Gastrocnemius medialis (tissue), 4 donors: ENCODE measurements around the gene ANGEL1. TPM values are rescaled to one million over a fixed set of nuclear protein-coding genes. Genes with fewer than 3 reads are reported as not detected.

Source experiments
- ATAC-seq, 2 donors: fragments of 150-250 bp; one replicate each; pipeline ENCODE4 v1.9.1; 2016
- DNase-seq, 2 donors: peaks; one replicate each; pipeline ENCODE4 v3.0.0-alpha.2; 2019
- H3K27ac ChIP-seq, 4 donors: fragments of 200-600 bp; sonication (generic); 1 replicate in 1 of 4; 2 replicates in 3 of 4; pipeline ENCODE4 v1.5.1; 2016 to 2018; ENCODE audit warnings: mild to moderate bottlenecking in 2 of 4, moderate library complexity in 1 of 4
- H3K27me3 ChIP-seq, 3 donors: fragments of 200-600 bp; sonication (generic) in 2 of 3; 1 replicate in 1 of 3; 2 replicates in 2 of 3; pipeline versions ENCODE4 v1.5.1 to v1.6.0; 2016 to 2019; ENCODE audit warnings: mild to moderate bottlenecking in 1 of 3, moderate library complexity in 1 of 3
- H3K36me3 ChIP-seq, 2 donors: fragments of 200-600 bp; sonication (generic) in 1 of 2; one replicate each; pipeline ENCODE4 v1.5.1; 2017 to 2018
- H3K4me1 ChIP-seq, 2 donors: fragments of 200-600 bp; sonication (generic) in 1 of 2; one replicate each; pipeline ENCODE4 v1.5.1; 2016 to 2017; ENCODE audit warnings: mild to moderate bottlenecking in 2 of 2
- H3K4me3 ChIP-seq, 4 donors: fragments of 200-600 bp; sonication (generic) in 3 of 4; 1 replicate in 1 of 4; 2 replicates in 3 of 4; pipeline ENCODE4 v1.5.1; 2016 to 2019; ENCODE audit warnings: mild to moderate bottlenecking in 2 of 4
- H3K9me3 ChIP-seq, 3 donors: fragments of 200-600 bp; sonication (generic) in 2 of 3; 1 replicate in 1 of 3; 2 replicates in 2 of 3; pipeline ENCODE4 v1.5.1; 2016 to 2019
- CTCF ChIP-seq, 5 experiments: fragments of 450-650 bp in 3 of 5; fragments of 200-600 bp in 2 of 5; sonication (generic) in 2 of 5; IDR thresholded peaks in 4 of 5; conservative IDR thresholded peaks in 1 of 5; 1 replicate in 4 of 5; 2 replicates in 1 of 5; pipeline ENCODE4 v1.5.1; 2016 to 2019; ENCODE audit warnings: antibody characterized with exemption in 5 of 5, mild to moderate bottlenecking in 3 of 5, moderate library complexity in 3 of 5
- POLR2A ChIP-seq, 2 donors: fragments of 450-650 bp; IDR thresholded peaks; one replicate each; pipeline ENCODE4 v1.6.1; 2017; ENCODE audit warnings: antibody characterized with exemption in 2 of 2, mild to moderate bottlenecking in 2 of 2, moderate library complexity in 2 of 2
- in situ Hi-C, 4 donors: fragments of 200-750 bp; cut with MboI; loops; one replicate each; pipeline versions ENCODE4 v1.15.0 to v1.8.0; 2017; ENCODE audit warnings: low sequenced_read_pairs in 4 of 4
- intact Hi-C: fragments of 100-400 bp; cut with DNase I; formaldehyde crosslinking; loops from one replicate; pipeline ENCODE4 v1.15.1; 2023; ENCODE audit warnings: low total_unique reads
- total RNA-seq, 4 donors: library from RNA; depleted of rRNA; stranded (reverse); fragments of >200 nt; gene quantifications; one replicate each; pipeline versions ENCODE4 v1.1.0 to v1.2.3, GENCODE V29; 2016

ANGEL1 gene
- total RNA-seq, 4 donors from 2014 or later = 8.6 to 16.9 (median 12.7) TPM

GRCh38 chr14:76786601-76787000 is 26.1 kb downstream of the ANGEL1 start:
- H3K4me1 ChIP-seq = peaks cover 6 to 11% of the 10 kb centered on the region in 2 donors
- intact Hi-C loops = no loop called here
- H3K27me3 ChIP-seq = no peaks in the 10 kb centered on the region
- no peak overlapping the region for H3K27ac ChIP-seq
- in situ Hi-C loops = loop anchor here in 3 of 4 donors (5.0 to 10.0 kb wide), 2 partner anchors 72 to 79 kb away; no protein-coding TSS in a partner anchor
- DNase-seq = no peak
- no peak overlapping the region for H3K4me3 ChIP-seq
- ATAC-seq = no peak
- H3K36me3 ChIP-seq = peaks cover 0 to 54% of the 10 kb centered on the region in 2 donors
- no peaks in the 10 kb centered on the region for H3K9me3 ChIP-seq
- TF ChIP-seq CTCF (IDR thresholded peaks at IDR 0.05 in 4 of 5, conservative IDR thresholded peaks at IDR 0.05 in 1 of 5) = no peak
- TF ChIP-seq POLR2A (IDR thresholded peaks at IDR 0.05) = no peak

GRCh38 chr14:76784881-76785280 is 27.8 kb downstream of the ANGEL1 start:
- in situ Hi-C loops (loop anchor here (5.0 to 10.0 kb wide), 3 partner anchors 70 to 78 kb away; no protein-coding TSS in a partner anchor), intact Hi-C loops (loop anchor here (1.0 to 2.0 kb wide), 2 partner anchors 66 to 75 kb away; no protein-coding TSS in a partner anchor)
- DNase-seq (peak; percentile 49 to 62), ATAC-seq (peak; percentile 82 to 88)
- no peak overlapping the region for H3K4me3 ChIP-seq
- peaks cover 6 to 15% of the 10 kb centered on the region in 2 donors for H3K4me1 ChIP-seq
- peak overlapping the region in 2 of 4 donors; percentile 1 to 29 for H3K27ac ChIP-seq
- peak; percentile 55 to 84 (median 76) for TF ChIP-seq CTCF (IDR thresholded peaks at IDR 0.05 in 4 of 5, conservative IDR thresholded peaks at IDR 0.05 in 1 of 5)
- TF ChIP-seq POLR2A (IDR thresholded peaks at IDR 0.05) = no peak
- no peaks in the 10 kb centered on the region for H3K27me3 ChIP-seq
- no peaks in the 10 kb centered on the region for H3K9me3 ChIP-seq
- peaks cover 0 to 39% of the 10 kb centered on the region in 2 donors for H3K36me3 ChIP-seq

- intact Hi-C loops = loop anchor here (1.0 to 2.0 kb wide), 2 partner anchors 66 to 74 kb away; no protein-coding TSS in a partner anchor
- ATAC-seq (no peak), DNase-seq (no peak)
- Histone ChIP-seq H3K4me1 (peaks cover 6 to 15% of the 10 kb centered on the region in 2 donors), H3K9me3 (no peaks in the 10 kb centered on the region), H3K4me3 (no peak overlapping the region), H3K27ac (no peak overlapping the region), H3K36me3 (peaks cover 0 to 36% of the 10 kb centered on the region in 2 donors), H3K27me3 (no peaks in the 10 kb centered on the region)
- in situ Hi-C loops = loop anchor here in 3 of 4 donors (5.0 to 10.0 kb wide), 2 partner anchors 70 to 72 kb away; no protein-coding TSS in a partner anchor
- no peak for TF ChIP-seq CTCF (IDR thresholded peaks at IDR 0.05 in 4 of 5, conservative IDR thresholded peaks at IDR 0.05 in 1 of 5)
- no peak for TF ChIP-seq POLR2A (IDR thresholded peaks at IDR 0.05)
Measured at GRCh38 chr14:76784266-76784874, 28.3 kb downstream of the ANGEL1 start.

GRCh38 chr14:76782885-76783566 is 29.7 kb downstream of the ANGEL1 start:
- H3K4me3 ChIP-seq = no peak overlapping the region
- no peaks in the 10 kb centered on the region for H3K27me3 ChIP-seq
- intact Hi-C loops = no loop called here
- in situ Hi-C loops = loop anchor here in 3 of 4 donors (5.0 to 10.0 kb wide), 2 partner anchors 68 to 71 kb away; no protein-coding TSS in a partner anchor
- no peak for DNase-seq
- TF ChIP-seq CTCF (IDR thresholded peaks at IDR 0.05 in 4 of 5, conservative IDR thresholded peaks at IDR 0.05 in 1 of 5) (no peak), POLR2A (IDR thresholded peaks at IDR 0.05) (no peak)
- peaks cover 6 to 15% of the 10 kb centered on the region in 2 donors for H3K4me1 ChIP-seq
- peaks cover 0 to 23% of the 10 kb centered on the region in 2 donors for H3K36me3 ChIP-seq
- H3K27ac ChIP-seq = peak overlapping the region; percentile 26 to 54 (median 45)
- H3K9me3 ChIP-seq = no peaks in the 10 kb centered on the region
- no peak for ATAC-seq
